K562 (cell line): Measurements from ENCODE around the gene YPEL1. TPM values are rescaled to one million over a fixed set of nuclear protein-coding genes. Genes with fewer than 3 reads are reported as not detected.

Source experiments
- ATAC-seq: fragments of 200-7000 bp; cut with Tn5 transposase; 3 replicates; pipeline ENCODE4 v1.9.1; 2020; ENCODE audit warnings: moderate library complexity
- BruUV-seq: library from RNA; stranded (reverse); fragments of 400-500 nt; replicated peaks from 2 replicates; lab custom pipeline; 2021; lab: Mats Ljungman, UMichigan
- CTCF ChIA-PET: fragments of 300-600 bp; formaldehyde crosslinking; extraction: SDS; loops from one replicate; lab custom pipeline; 2021; ENCODE audit warnings: low intra/inter-chr PET ratio; lab: Yijun Ruan, JAX
- POLR2A ChIA-PET: fragments of 300-600, 350-650 bp; sonication (Branson Sonifier 250); formaldehyde crosslinking; extraction: SDS; loops from one replicate; lab custom pipeline; 2021; ENCODE audit warnings: antibody characterized with exemption, inconsistent platforms; lab: Yijun Ruan, JAX
- DNase-seq, 4 experiments: peaks; one replicate each; pipeline versions ENCODE4 v3.0.0 to v3.0.0-alpha.2; 2011 to 2018; ENCODE audit warnings: low spot score in 3 of 4, mixed read lengths in 3 of 4; ENCODE audit errors: extremely low read depth in 1 of 4
- FAIRE-seq: peaks from 2 replicates; lab custom pipeline; 2011; peaks lifted over from hg19 to GRCh38; lab: Jason Lieb, UNC
- H2AFZ ChIP-seq: 2 replicates; pipeline ENCODE4 v1.6.0; 2011; ENCODE audit warnings: low read depth, low read length, control low read depth, inconsistent platforms
- H3K27ac ChIP-seq: fragments of 200-600 bp; 3 replicates; pipeline ENCODE4 v1.8.0; 2011; ENCODE audit warnings: low read depth, mild to moderate bottlenecking, control low read depth, inconsistent platforms, low read length, moderate library complexity, mixed read lengths; ENCODE audit errors: extremely low read depth
- H3K27me3 ChIP-seq, 2 experiments: fragments of 300-600 bp in 1 of 2; 2 replicates in 1 of 2; 3 replicates in 1 of 2; pipeline versions ENCODE4 v1.6.0 to v1.8.0; 2011; ENCODE audit warnings: inconsistent platforms in 2 of 2, low read length in 2 of 2, mild to moderate bottlenecking in 1 of 2, mixed read lengths in 1 of 2, moderate library complexity in 1 of 2; ENCODE audit not compliant: control insufficient read depth in 2 of 2, insufficient read depth in 2 of 2
- H3K36me3 ChIP-seq: fragments of 300-600 bp; 3 replicates; pipeline ENCODE4 v1.8.0; 2011; ENCODE audit warnings: mild to moderate bottlenecking, low read length, inconsistent platforms; ENCODE audit not compliant: control insufficient read depth, insufficient read depth
- H3K4me1 ChIP-seq, 2 experiments: fragments of 200-600 bp in 1 of 2; replicated peaks in 1 of 2; 2 replicates in 1 of 2; 3 replicates in 1 of 2; pipeline versions ENCODE4 v1.5.1 to v1.8.0; 2011; ENCODE audit warnings: inconsistent platforms in 2 of 2, low read length in 2 of 2, mild to moderate bottlenecking in 1 of 2, mixed read lengths in 1 of 2, moderate library complexity in 1 of 2; ENCODE audit not compliant: control insufficient read depth in 2 of 2, insufficient read depth in 2 of 2
- H3K4me2 ChIP-seq: 2 replicates; pipeline ENCODE4 v1.6.1; 2011; ENCODE audit warnings: low read length, control low read depth, inconsistent platforms, mixed read lengths; ENCODE audit not compliant: insufficient read depth
- H3K4me3 ChIP-seq: fragments of 200-600 bp; sonication (generic), shearing (Covaris generic); 2 replicates; pipeline ENCODE4 v1.5.1; 2016; ENCODE audit warnings: control low read depth, inconsistent platforms
- H3K79me2 ChIP-seq: fragments of 200-600 bp; 3 replicates; pipeline ENCODE4 v1.8.0; 2011; ENCODE audit warnings: low read length, inconsistent platforms; ENCODE audit not compliant: control insufficient read depth, insufficient read depth
- H3K9ac ChIP-seq, 2 experiments: 2 replicates each; pipeline versions ENCODE4 v1.6.0 to v1.6.1; 2011; ENCODE audit warnings: low read depth in 2 of 2, low read length in 2 of 2, control low read depth in 1 of 2, inconsistent platforms in 1 of 2, mild to moderate bottlenecking in 1 of 2, mixed read lengths in 1 of 2; ENCODE audit not compliant: insufficient read depth in 1 of 2
- H3K9me1 ChIP-seq: one replicate; pipeline ENCODE4 v1.6.0; 2011; ENCODE audit warnings: inconsistent platforms, mild to moderate bottlenecking, low read length, moderate library complexity; ENCODE audit not compliant: control insufficient read depth, insufficient read depth
- H3K9me3 ChIP-seq: replicated peaks from 2 replicates; pipeline ENCODE4 v1.5.1; 2011; ENCODE audit warnings: low read depth, low read length, inconsistent platforms; ENCODE audit not compliant: control insufficient read depth, insufficient read depth
- H4K20me1 ChIP-seq: replicated peaks from 2 replicates; pipeline ENCODE4 v1.6.1; 2011; ENCODE audit warnings: low read length, inconsistent platforms, mixed read lengths; ENCODE audit not compliant: control insufficient read depth, insufficient read depth
- ARID4B ChIP-seq: sonication (generic); formaldehyde crosslinking; IDR thresholded peaks from 2 replicates; pipeline ENCODE4 v1.8.0; 2022; ENCODE audit warnings: mild to moderate bottlenecking, missing genetic modification reagents
- BRF2 ChIP-seq: IDR thresholded peaks from 3 replicates; pipeline ENCODE4 v1.6.1; 2011; ENCODE audit warnings: borderline replicate concordance, mild to moderate bottlenecking; ENCODE audit not compliant: insufficient read length, insufficient read depth
- C11orf30 ChIP-seq: fragments of 450-650 bp; IDR thresholded peaks from 2 replicates; pipeline ENCODE4 v1.6.1; 2016; ENCODE audit warnings: low read depth, mild to moderate bottlenecking
- E2F8 ChIP-seq: fragments of 450-650 bp; IDR thresholded peaks from 2 replicates; pipeline ENCODE4 v1.7.1; 2018; ENCODE audit warnings: mild to moderate bottlenecking, low read depth; ENCODE audit not compliant: partially characterized antibody
- FUS ChIP-seq: fragments of 200-400 bp; formaldehyde crosslinking; optimal IDR thresholded peaks from 2 replicates; pipeline ENCODE3; 2017; ENCODE audit warnings: low read depth, low read length
- PTRF ChIP-seq: fragments of 450-650 bp; IDR thresholded peaks from 2 replicates; pipeline ENCODE4 v1.6.1; 2016; ENCODE audit warnings: mild to moderate bottlenecking, missing genetic modification characterization, missing compliant biosample characterization
- SMARCA4 ChIP-seq: fragments of 450-650 bp; IDR thresholded peaks from 2 replicates; pipeline ENCODE4 v1.6.1; 2016
- U2AF2 ChIP-seq: fragments of 200-400 bp; formaldehyde crosslinking; optimal IDR thresholded peaks from 2 replicates; pipeline ENCODE3; 2017; ENCODE audit warnings: low read depth, mild to moderate bottlenecking, low read length
- ZNF134 ChIP-seq: fragments of 250-450 bp; sonication (Bioruptor Pico); conservative IDR thresholded peaks from 2 replicates; pipeline ENCODE4 v1.4.0; 2020
- ZNF217 ChIP-seq: sonication (generic); formaldehyde crosslinking; IDR thresholded peaks from 2 replicates; pipeline ENCODE4 v1.8.0; 2022; ENCODE audit warnings: mild to moderate bottlenecking, missing genetic modification reagents
- ZNF695 ChIP-seq: fragments of 450-650 bp; formaldehyde crosslinking; IDR thresholded peaks from 2 replicates; pipeline ENCODE4 v1.4.0; 2020; ENCODE audit warnings: mild to moderate bottlenecking, moderate library complexity
- ZNF785 ChIP-seq: fragments of 250-450 bp; sonication (Bioruptor Pico); IDR thresholded peaks from 2 replicates; pipeline ENCODE4 v1.4.0; 2020; ENCODE audit warnings: mild to moderate bottlenecking
- WGBS: fragments of 100-300 bp; shearing (Covaris generic); methylation state at CpG from one replicate; pipeline ENCODE4 v1.1.6; 2016; ENCODE audit warnings: low coverage, mixed read lengths; ENCODE audit not compliant: insufficient coverage; ENCODE audit errors: missing lambda C conversion rate; 5-methylcytosine and 5-hydroxymethylcytosine counted together
- in situ Hi-C: fragments of 300-500 bp; cut with MboI; formaldehyde crosslinking; loops from 4 replicates; pipeline ENCODE4 v1.15.0; 2018; ENCODE audit warnings: inconsistent platforms, mixed read lengths
- intact Hi-C: fragments of 100-400 bp; cut with micrococcal nuclease; formaldehyde crosslinking; loops from 2 replicates; pipeline ENCODE4 v1.14.2; 2022
- polyA plus RNA-seq, 8 experiments: library from polyadenylated mRNA; depleted of rRNA in 4 of 8; stranded (reverse) in 5 of 8; unstranded in 3 of 8; fragments of >200 nt; fragmentation: Nextera tagmentation in 2 of 8; fragmentation: Illumina TruSeq in 1 of 8; extraction: Ambion mirVana in 2 of 8; extraction: Trizol in 1 of 8; gene quantifications; 2 replicates each; pipeline versions ENCODE4 v1.2.1 to v1.2.3, GENCODE V29; 2011 to 2014; ENCODE audit warnings: inconsistent platforms in 1 of 8, missing spikeins in 1 of 8
- total RNA-seq, 7 experiments: library from RNA; depleted of rRNA in 6 of 7; stranded (reverse); fragments of >200 nt in 6 of 7; fragmentation: Illumina TruSeq in 2 of 7; extraction: Trizol in 2 of 7; gene quantifications; 2 replicates each; pipeline versions ENCODE4 v1.2.1 to v1.2.3, GENCODE V29; 2011 to 2021; ENCODE audit warnings: low replicate concordance in 1 of 7

The YPEL1 gene
- total and polyA plus RNA-seq, 9 of the 15 experiments (the other 6 are each of a cell fraction or from before 2014, with no cell fraction given): 0.07 to 2.2 (median 0.46) TPM

DNA sequence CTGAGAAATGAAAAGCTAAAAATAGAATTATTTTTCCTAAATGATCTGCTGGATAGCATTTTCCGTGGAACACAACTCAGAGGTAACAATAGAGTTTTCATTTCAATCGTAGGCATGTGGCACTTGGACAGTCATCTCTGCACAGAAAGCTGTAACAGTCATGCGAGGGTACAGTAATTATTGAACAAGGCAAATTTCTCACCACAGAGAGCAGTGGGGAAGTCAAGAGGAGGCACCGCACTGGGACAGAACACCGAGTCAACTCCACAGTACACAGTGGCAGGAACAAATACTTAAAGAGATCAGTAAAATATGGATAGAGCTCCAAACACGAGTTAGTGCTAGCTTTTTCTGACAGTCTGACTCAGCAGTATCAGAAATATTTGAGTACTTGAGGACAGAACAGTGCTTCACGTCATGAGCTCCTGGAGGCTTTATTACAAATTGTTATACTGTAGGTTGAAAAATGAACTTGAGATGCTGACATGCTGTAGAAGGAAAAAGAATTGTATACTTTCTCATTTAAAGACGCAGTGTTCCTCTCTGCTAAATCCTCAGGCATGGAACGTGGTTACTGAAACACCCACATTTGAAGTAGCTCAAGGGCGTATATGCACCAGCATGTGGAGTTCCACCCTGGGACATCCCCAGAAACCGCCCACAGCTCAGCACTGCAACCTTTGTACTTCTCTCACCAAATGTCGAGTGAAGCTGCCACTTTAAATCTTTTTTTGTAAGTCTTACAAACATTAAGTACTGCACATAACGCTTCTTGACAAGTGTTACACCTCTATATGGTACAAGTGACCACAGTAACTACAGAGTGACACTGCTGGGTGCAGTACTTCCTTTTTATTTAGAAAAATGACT, 27.4 kb upstream of the YPEL1 start:
- no peak for FAIRE-seq
- intact Hi-C loops: no loop called here
- 80% methylated on average over 13 of the region's 13 CpGs for WGBS
- Histone ChIP-seq H3K4me3 (no peak overlapping the region), H3K79me2 (no peaks in the 10 kb centered on the region), H3K9ac (no peak overlapping the region), H3K9me3 (no peaks in the 10 kb centered on the region), H2AFZ (no peak overlapping the region), H3K9me1 (no peaks in the 10 kb centered on the region), H3K4me2 (no peak overlapping the region), H3K27me3 (no peaks in the 10 kb centered on the region), H3K4me1 (peaks cover 6 to 9% of the 10 kb centered on the region in 2 experiments; a peak in 3 of 5 replicates), H4K20me1 (no peaks in the 10 kb centered on the region; the same call in none of the 2 replicates), H3K27ac (no peak overlapping the region), H3K36me3 (peaks cover 95% of the 10 kb centered on the region)
- POLR2A ChIA-PET: interaction anchor here (0.6 to 16.6 kb wide), 16 partner anchors 6 to 1749 kb away, joined by 3 to 258 read pairs (median 7); no protein-coding TSS in a partner anchor
- ATAC-seq: no peak
- CTCF ChIA-PET: interaction anchor here (0.7 kb wide), 1 partner anchor 973 kb away, joined by 3 read pairs; no protein-coding TSS in a partner anchor
- TSS peak; percentile 2 for BruUV-seq
- no peak for DNase-seq
- in situ Hi-C loops: no loop called here
- TF ChIP-seq ZNF134 (CRISPR knock-in tag): no peak
- no peak for TF ChIP-seq E2F8
- no peak for TF ChIP-seq SMARCA4
- no peak for TF ChIP-seq PTRF (tag)
- TF ChIP-seq BRF2: no peak
- no peak for TF ChIP-seq C11orf30
- TF ChIP-seq ARID4B: no peak
- no peak for TF ChIP-seq FUS
- TF ChIP-seq ZNF695 (CRISPR knock-in tag): no peak
- no peak for TF ChIP-seq ZNF217 (CRISPR knock-in tag)
- TF ChIP-seq ZNF785: no peak
- TF ChIP-seq U2AF2: no peak
